Spleen (tissue), 11 donors: Measurements from ENCODE around the gene NEDD4. TPM values are rescaled to one million over a fixed set of nuclear protein-coding genes. Genes with fewer than 3 reads are reported as not detected.

Source experiments
- DNase-seq: peaks from one replicate; pipeline ENCODE4 v3.0.0-alpha.2; 2020
- H3K27ac ChIP-seq, 8 donors: fragments of 200-600 bp; sonication (generic) in 7 of 8; 1 replicate in 4 of 8; 2 replicates in 4 of 8; pipeline versions ENCODE4 v1.5.0 to v1.8.0; 2016 to 2021; ENCODE audit warnings: inconsistent platforms in 4 of 8, mild to moderate bottlenecking in 4 of 8, moderate library complexity in 1 of 8
- H3K27me3 ChIP-seq, 7 donors: fragments of 200-600 bp; sonication (generic) in 6 of 7; replicated peaks in 1 of 7; 1 replicate in 4 of 7; 2 replicates in 3 of 7; pipeline versions ENCODE4 v1.5.0 to v1.8.0; 2016 to 2021; ENCODE audit warnings: inconsistent platforms in 3 of 7, mild to moderate bottlenecking in 1 of 7
- H3K36me3 ChIP-seq, 6 donors: fragments of 200-600 bp; sonication (generic) in 5 of 6; 1 replicate in 4 of 6; 2 replicates in 2 of 6; pipeline versions ENCODE4 v1.5.0 to v1.8.0; 2016 to 2021; ENCODE audit warnings: inconsistent platforms in 2 of 6
- H3K4me1 ChIP-seq, 6 donors: fragments of 200-600 bp; sonication (generic) in 5 of 6; 1 replicate in 3 of 6; 2 replicates in 3 of 6; pipeline versions ENCODE4 v1.5.0 to v1.8.0; 2016 to 2021; ENCODE audit warnings: inconsistent platforms in 3 of 6
- H3K4me3 ChIP-seq, 8 donors: fragments of 200-600 bp; sonication (generic) in 7 of 8; 1 replicate in 4 of 8; 2 replicates in 4 of 8; pipeline versions ENCODE4 v1.5.0 to v1.8.0; 2016 to 2021; ENCODE audit warnings: inconsistent platforms in 4 of 8, mild to moderate bottlenecking in 4 of 8, moderate library complexity in 2 of 8
- H3K9me3 ChIP-seq, 8 donors: fragments of 200-600 bp; sonication (generic) in 7 of 8; 1 replicate in 4 of 8; 2 replicates in 4 of 8; pipeline versions ENCODE4 v1.5.0 to v1.8.0; 2016 to 2021; ENCODE audit warnings: inconsistent platforms in 4 of 8
- CTCF ChIP-seq, 11 experiments: fragments of 200-600 bp in 7 of 11; fragments of 450-650 bp in 4 of 11; sonication (generic) in 4 of 11; IDR thresholded peaks in 8 of 11; conservative IDR thresholded peaks in 3 of 11; 1 replicate in 7 of 11; 2 replicates in 4 of 11; pipeline versions ENCODE4 v1.4.0 to v1.8.0; 2016 to 2021; ENCODE audit warnings: antibody characterized with exemption in 11 of 11, inconsistent platforms in 4 of 11, mild to moderate bottlenecking in 1 of 11
- POLR2A ChIP-seq, 3 donors: fragments of 450-650 bp; IDR thresholded peaks; one replicate each; pipeline ENCODE4 v1.5.1; 2017; ENCODE audit warnings: antibody characterized with exemption in 3 of 3, mild to moderate bottlenecking in 1 of 3
- POLR2AphosphoS5 ChIP-seq, 3 donors: sonication (generic); formaldehyde crosslinking; IDR thresholded peaks; one replicate each; pipeline ENCODE4 v1.5.1; 2017; ENCODE audit warnings: antibody characterized with exemption in 3 of 3
- WGBS, 5 donors: extraction: QIAGEN DNeasy Blood & Tissue Kit in 3 of 5; methylation state at CpG; one replicate each; pipeline versions ENCODE4 v1.1.5 to v1.1.7; 2013 to 2018; 5-methylcytosine and 5-hydroxymethylcytosine counted together
- intact Hi-C: fragments of 100-400 bp; cut with DNase I; formaldehyde crosslinking; loops from one replicate; pipeline ENCODE4 v1.15.0; 2023; ENCODE audit warnings: low total_unique reads
- polyA plus RNA-seq, 3 donors: library from polyadenylated mRNA; stranded (reverse); fragments of 200-250 nt; gene quantifications; one replicate each; pipeline ENCODE4 v1.2.1, GENCODE V29; 2013
- total RNA-seq, 7 donors: library from RNA; depleted of rRNA in 3 of 7; stranded (reverse); fragments of >200 nt in 3 of 7; fragmentation: NEBNext Ultra II Directional in 4 of 7; extraction: Animal tissue kit (Norgen Biotek cat#: 25700) in 4 of 7; gene quantifications; one replicate each; pipeline versions ENCODE4 v1.1.0 to v1.2.1, GENCODE V29; 2016 to 2021
- donor health status: healthy with polysubstance abuse.
- donor health status: DM: no; HTN: no; CAD: no; lungs with moderate emphysema.
- donor health status: DM: no; HTN: no; CAD: no.
- donor health status: Bipolar disorder and iron deficiency.
- donor health status: healthy.
- donor health status: DM: no; HTN: no; CAD: no.
- donor health status: DM: yes; HTN: yes; CAD: no.

Gene NEDD4
- total and polyA plus RNA-seq, 10 donors: 1.5 to 22.0 (median 16.7) TPM

GRCh38 chr15:55829826-55830225, 163.6 kb downstream of the NEDD4 start:
- DNase-seq: no peak
- no peaks in the 10 kb centered on the region for H3K9me3 ChIP-seq
- intact Hi-C loops: no loop called here
- H3K36me3 ChIP-seq: peaks cover 0 to 65% (median 10%) of the 10 kb centered on the region in 6 donors
- TF ChIP-seq POLR2A (IDR thresholded peaks at IDR 0.05) (no peak), CTCF (IDR thresholded peaks at IDR 0.05 in 8 of 11, conservative IDR thresholded peaks at IDR 0.05 in 3 of 11) (no peak), POLR2AphosphoS5 (IDR thresholded peaks at IDR 0.05) (no peak)
- 17 to 29% (median 27%) methylated on average over 2 of the region's 2 CpGs for WGBS, 5 donors
- H3K27ac ChIP-seq: no peak overlapping the region
- H3K4me1 ChIP-seq: peaks cover 0 to 4% (median 0%) of the 10 kb centered on the region in 6 donors
- H3K4me3 ChIP-seq: no peak overlapping the region
- no peaks in the 10 kb centered on the region for H3K27me3 ChIP-seq

GRCh38 chr15:55827955-55828354, 165.5 kb downstream of the NEDD4 start:
- no peak for DNase-seq
- TF ChIP-seq POLR2A (IDR thresholded peaks at IDR 0.05) (no peak), CTCF (IDR thresholded peaks at IDR 0.05 in 8 of 11, conservative IDR thresholded peaks at IDR 0.05 in 3 of 11) (no peak), POLR2AphosphoS5 (IDR thresholded peaks at IDR 0.05) (no peak)
- Histone ChIP-seq H3K9me3 (no peaks in the 10 kb centered on the region), H3K4me3 (no peak overlapping the region), H3K27ac (no peak overlapping the region), H3K27me3 (no peaks in the 10 kb centered on the region), H3K4me1 (peaks cover 0 to 4% (median 0%) of the 10 kb centered on the region in 6 donors), H3K36me3 (peaks cover 0 to 47% (median 9%) of the 10 kb centered on the region in 6 donors)
- 79 to 90% (median 86%) methylated on average over 2 of the region's 2 CpGs for WGBS, 5 donors
- intact Hi-C loops: no loop called here

- no peak overlapping the region for H3K27ac ChIP-seq
- H3K9me3 ChIP-seq: no peaks in the 10 kb centered on the region
- H3K36me3 ChIP-seq: peaks cover 0 to 39% (median 2%) of the 10 kb centered on the region in 6 donors
- H3K4me1 ChIP-seq: peaks cover 0 to 4% (median 0%) of the 10 kb centered on the region in 6 donors
- H3K4me3 ChIP-seq: no peak overlapping the region
- no peak for DNase-seq
- 45 to 93% (median 85%) methylated on average over 2 of the region's 2 CpGs for WGBS, 5 donors
- TF ChIP-seq CTCF (IDR thresholded peaks at IDR 0.05 in 8 of 11, conservative IDR thresholded peaks at IDR 0.05 in 3 of 11): no peak
- no peak for TF ChIP-seq POLR2A (IDR thresholded peaks at IDR 0.05)
- TF ChIP-seq POLR2AphosphoS5 (IDR thresholded peaks at IDR 0.05): no peak
- H3K27me3 ChIP-seq: no peaks in the 10 kb centered on the region
- intact Hi-C loops: no loop called here
These were observed 166.2 kb downstream of the NEDD4 start for GRCh38 chr15:55827204-55827603.

GRCh38 chr15:55824857-55825613, 168.4 kb downstream of the NEDD4 start:
- DNase-seq: no peak
- no peak for TF ChIP-seq POLR2A (IDR thresholded peaks at IDR 0.05)
- no peak for TF ChIP-seq CTCF (IDR thresholded peaks at IDR 0.05 in 8 of 11, conservative IDR thresholded peaks at IDR 0.05 in 3 of 11)
- TF ChIP-seq POLR2AphosphoS5 (IDR thresholded peaks at IDR 0.05): no peak
- intact Hi-C loops: no loop called here
- Histone ChIP-seq H3K36me3 (peaks cover 0 to 17% (median 0%) of the 10 kb centered on the region in 6 donors), H3K27me3 (no peaks in the 10 kb centered on the region), H3K4me1 (peaks cover 0 to 3% (median 0%) of the 10 kb centered on the region in 6 donors), H3K27ac (no peak overlapping the region), H3K4me3 (no peak overlapping the region), H3K9me3 (peaks cover 0 to 2% (median 0%) of the 10 kb centered on the region in 8 donors)
- WGBS, 5 donors: 87 to 93% (median 91%) methylated on average over 4 of the region's 4 CpGs
